NCI-H2107 (cell line): Measurements from ENCODE around the gene LRRC4C.

ENCODE experiments used
- DNase-seq: peaks from one replicate; lab custom pipeline; 2025; lab: John Stamatoyannopoulos, UW

Gene LRRC4C

GRCh38 chr11:41250408-41250935, 209.0 kb downstream of the LRRC4C start:
- DNase-seq: no peak

- DNase-seq: no peak
Measured at GRCh38 chr11:41247621-41248020, 211.8 kb downstream of the LRRC4C start.

GRCh38 chr11:41246399-41246745, 213.1 kb downstream of the LRRC4C start:
- DNase-seq: no peak

- DNase-seq: no peak
Measured at GRCh38 chr11:41245704-41246398, 213.6 kb downstream of the LRRC4C start.

GRCh38 chr11:41245184-41245583, 214.3 kb downstream of the LRRC4C start:
- DNase-seq: no peak

GRCh38 chr11:41237382-41237781, 222.1 kb downstream of the LRRC4C start:
- no peak for DNase-seq

- no peak for DNase-seq
Measured at GRCh38 chr11:41235668-41236067, 223.8 kb downstream of the LRRC4C start.

GRCh38 chr11:41225856-41226633, 233.4 kb downstream of the LRRC4C start:
- no peak for DNase-seq

- no peak for DNase-seq
Measured at GRCh38 chr11:41222236-41222635, 237.2 kb downstream of the LRRC4C start.

- DNase-seq: no peak
Measured at GRCh38 chr11:41206388-41206787, 253.1 kb downstream of the LRRC4C start.

- no peak for DNase-seq
Measured at GRCh38 chr11:41201156-41201555, 258.3 kb downstream of the LRRC4C start.

GRCh38 chr11:41190437-41191082, 268.9 kb downstream of the LRRC4C start:
- DNase-seq: no peak

GRCh38 chr11:41189701-41190436, 269.6 kb downstream of the LRRC4C start:
- DNase-seq: no peak

GRCh38 chr11:41177791-41178190, 281.7 kb downstream of the LRRC4C start:
- no peak for DNase-seq

- no peak for DNase-seq
Measured at GRCh38 chr11:41175304-41175972, 284.0 kb downstream of the LRRC4C start.

- no peak for DNase-seq
Measured at GRCh38 chr11:41146326-41146725, 313.1 kb downstream of the LRRC4C start.

- no peak for DNase-seq
Measured at GRCh38 chr11:41145420-41145819, 314.0 kb downstream of the LRRC4C start.

- no peak for DNase-seq
Measured at GRCh38 chr11:41134971-41135370, 324.5 kb downstream of the LRRC4C start.

- DNase-seq: no peak
Measured at GRCh38 chr11:41133023-41133422, 326.4 kb downstream of the LRRC4C start.

GRCh38 chr11:41121600-41121999, 337.9 kb downstream of the LRRC4C start:
- DNase-seq: no peak

GRCh38 chr11:41119484-41119883, 340.0 kb downstream of the LRRC4C start:
- DNase-seq: no peak

- no peak for DNase-seq
Measured at GRCh38 chr11:41118521-41118920, 340.9 kb downstream of the LRRC4C start.
